OCI-LY3 (cell line): Measurements from ENCODE around the gene PKD2L1.

Experiments
- EZH2phosphoT487 ChIP-seq: fragments of 200-600 bp; shearing (Covaris generic); IDR thresholded peaks from 2 replicates; pipeline ENCODE4 v1.6.1; 2018; ENCODE audit warnings: antibody characterized with exemption, mixed run types, low read depth
- TF ChIP-seq, protein P1 (sequence below): fragments of 200-600, 300-600 bp; sonication (generic); IDR thresholded peaks from 2 replicates; pipeline ENCODE4 v1.5.1; 2014; ENCODE audit warnings: antibody characterized with exemption, low read length, low read depth

DNA sequence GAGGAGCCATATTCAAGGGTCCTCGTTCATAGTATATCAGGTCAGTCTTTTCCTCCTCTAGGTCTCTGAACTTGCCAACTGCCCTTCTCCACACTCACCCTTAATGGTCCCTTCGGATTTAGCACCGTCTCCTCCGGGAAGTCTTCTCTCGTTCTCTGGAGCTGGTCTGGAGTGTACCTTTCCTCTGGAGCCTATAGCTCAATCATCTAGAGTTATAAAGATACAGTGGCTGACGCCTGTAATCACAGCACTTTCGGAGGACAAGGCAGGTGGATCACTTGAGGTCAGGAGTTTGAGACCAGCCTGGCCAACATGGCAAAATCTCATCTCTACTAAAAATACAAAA lies 12.6 kb upstream of the PKD2L1 start:
- TF ChIP-seq, protein P1, sequence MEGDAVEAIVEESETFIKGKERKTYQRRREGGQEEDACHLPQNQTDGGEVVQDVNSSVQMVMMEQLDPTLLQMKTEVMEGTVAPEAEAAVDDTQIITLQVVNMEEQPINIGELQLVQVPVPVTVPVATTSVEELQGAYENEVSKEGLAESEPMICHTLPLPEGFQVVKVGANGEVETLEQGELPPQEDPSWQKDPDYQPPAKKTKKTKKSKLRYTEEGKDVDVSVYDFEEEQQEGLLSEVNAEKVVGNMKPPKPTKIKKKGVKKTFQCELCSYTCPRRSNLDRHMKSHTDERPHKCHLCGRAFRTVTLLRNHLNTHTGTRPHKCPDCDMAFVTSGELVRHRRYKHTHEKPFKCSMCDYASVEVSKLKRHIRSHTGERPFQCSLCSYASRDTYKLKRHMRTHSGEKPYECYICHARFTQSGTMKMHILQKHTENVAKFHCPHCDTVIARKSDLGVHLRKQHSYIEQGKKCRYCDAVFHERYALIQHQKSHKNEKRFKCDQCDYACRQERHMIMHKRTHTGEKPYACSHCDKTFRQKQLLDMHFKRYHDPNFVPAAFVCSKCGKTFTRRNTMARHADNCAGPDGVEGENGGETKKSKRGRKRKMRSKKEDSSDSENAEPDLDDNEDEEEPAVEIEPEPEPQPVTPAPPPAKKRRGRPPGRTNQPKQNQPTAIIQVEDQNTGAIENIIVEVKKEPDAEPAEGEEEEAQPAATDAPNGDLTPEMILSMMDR = no peak
- no peak for TF ChIP-seq EZH2phosphoT487
